K562 (cell line): ENCODE measurements around the gene NMUR1.

Source experiments
- SIRT6 ChIP-seq: IDR thresholded peaks from one replicate; pipeline ENCODE4 v1.6.1; 2012; ENCODE audit warnings: low read depth, mild to moderate bottlenecking, control low read depth, inconsistent platforms, low read length, moderate library complexity
- SMC3 ChIP-seq: conservative IDR thresholded peaks from 2 replicates; pipeline ENCODE4 v1.6.1; 2011; ENCODE audit warnings: low read depth, low read length, improper control_type of control experiment; ENCODE audit not compliant: insufficient read depth
- ZNF75A ChIP-seq: fragments of 450-650 bp; formaldehyde crosslinking; IDR thresholded peaks from 2 replicates; pipeline ENCODE4 v1.4.0; 2020; ENCODE audit warnings: mild to moderate bottlenecking
- TF ChIP-seq, protein P1 (sequence below), 3 experiments: IDR thresholded peaks in 2 of 3; conservative IDR thresholded peaks in 1 of 3; 2 replicates each; pipeline ENCODE4 v1.5.1; 2011 to 2012; ENCODE audit warnings: low read length in 3 of 3, mild to moderate bottlenecking in 3 of 3, control low read depth in 2 of 3, improper control_type of control experiment in 1 of 3, inconsistent platforms in 1 of 3, low read depth in 1 of 3, mixed read lengths in 1 of 3, moderate library complexity in 1 of 3; ENCODE audit not compliant: insufficient read depth in 2 of 3

- TF ChIP-seq, protein P1, sequence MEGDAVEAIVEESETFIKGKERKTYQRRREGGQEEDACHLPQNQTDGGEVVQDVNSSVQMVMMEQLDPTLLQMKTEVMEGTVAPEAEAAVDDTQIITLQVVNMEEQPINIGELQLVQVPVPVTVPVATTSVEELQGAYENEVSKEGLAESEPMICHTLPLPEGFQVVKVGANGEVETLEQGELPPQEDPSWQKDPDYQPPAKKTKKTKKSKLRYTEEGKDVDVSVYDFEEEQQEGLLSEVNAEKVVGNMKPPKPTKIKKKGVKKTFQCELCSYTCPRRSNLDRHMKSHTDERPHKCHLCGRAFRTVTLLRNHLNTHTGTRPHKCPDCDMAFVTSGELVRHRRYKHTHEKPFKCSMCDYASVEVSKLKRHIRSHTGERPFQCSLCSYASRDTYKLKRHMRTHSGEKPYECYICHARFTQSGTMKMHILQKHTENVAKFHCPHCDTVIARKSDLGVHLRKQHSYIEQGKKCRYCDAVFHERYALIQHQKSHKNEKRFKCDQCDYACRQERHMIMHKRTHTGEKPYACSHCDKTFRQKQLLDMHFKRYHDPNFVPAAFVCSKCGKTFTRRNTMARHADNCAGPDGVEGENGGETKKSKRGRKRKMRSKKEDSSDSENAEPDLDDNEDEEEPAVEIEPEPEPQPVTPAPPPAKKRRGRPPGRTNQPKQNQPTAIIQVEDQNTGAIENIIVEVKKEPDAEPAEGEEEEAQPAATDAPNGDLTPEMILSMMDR (IDR thresholded peaks at IDR 0.05 in 2 of 3, conservative IDR thresholded peaks at IDR 0.05 in 1 of 3; ENCODE audit: insufficient read depth in 2 of 3, low read depth in 1 of 3, low read length in 3 of 3), result no peak
- no peak for TF ChIP-seq SMC3
- TF ChIP-seq SIRT6, result no peak
- TF ChIP-seq ZNF75A (CRISPR knock-in tag), result no peak
Observed at GRCh38 chr2:231542136-231542535, 11.9 kb upstream of the NMUR1 start.
